GM21360 (cell line): ENCODE measurements around the gene MTG1.
"Not testable (repeated sequence)": the region's sequence is repeated elsewhere in the genome, so short reads cannot be mapped to it uniquely, and the experiment has no call there.

Experiments used
- ATAC-seq: cut with Tn5 transposase; IDR thresholded peaks from one replicate; pipeline ENCODE4 v1.9.1; 2021; ENCODE audit warnings: mild to moderate bottlenecking, moderate library complexity; ENCODE audit not compliant: unreplicated experiment

The MTG1 gene

GRCh38 chr10:133377818-133378250, 16.1 kb upstream of the MTG1 start:
- no peak for ATAC-seq

- peak; percentile 39 for ATAC-seq
Observed at GRCh38 chr10:133378251-133379096, 15.5 kb upstream of the MTG1 start.

- ATAC-seq, result peak; percentile 54
Observed at GRCh38 chr10:133379152-133379800, 14.7 kb upstream of the MTG1 start, which contains the start of gene PAOX. Gene PAOX, plus strand, starts transcription at chr10:133379262. Its CDS starts 55 bp downstream, at chr10:133379317.

- no peak for ATAC-seq
Observed at GRCh38 chr10:133379801-133380666, 13.9 kb upstream of the MTG1 start.

- ATAC-seq, result no peak
Observed at GRCh38 chr10:133381036-133381435, 12.9 kb upstream of the MTG1 start.

- ATAC-seq, result no peak
Observed at GRCh38 chr10:133383551-133383950, 10.4 kb upstream of the MTG1 start.

GRCh38 chr10:133384071-133384470, 9.9 kb upstream of the MTG1 start:
- ATAC-seq, result no peak

- ATAC-seq, result no peak
Observed at GRCh38 chr10:133385214-133385613, 8.7 kb upstream of the MTG1 start.

- not testable (repeated sequence) for ATAC-seq
Observed at GRCh38 chr10:133386951-133387350, 7.0 kb upstream of the MTG1 start.

- ATAC-seq, result no peak
Observed at GRCh38 chr10:133388236-133388972, 5.6 kb upstream of the MTG1 start.

- ATAC-seq, result peak; percentile 79
Observed at GRCh38 chr10:133388973-133389818, 4.8 kb upstream of the MTG1 start.

GRCh38 chr10:133390597-133391248, 3.2 kb upstream of the MTG1 start:
- ATAC-seq, result no peak

GRCh38 chr10:133391249-133391635, 2.7 kb upstream of the MTG1 start:
- ATAC-seq, result no peak

GRCh38 chr10:133391761-133392518, 2.0 kb upstream of the MTG1 start:
- no peak for ATAC-seq

GRCh38 chr10:133393401-133394063, 425 bp upstream of the MTG1 start:
- no peak for ATAC-seq

- no peak for ATAC-seq
Observed at GRCh38 chr10:133394801-133395221, 854 bp downstream of the MTG1 start.

- no peak for ATAC-seq
Observed at GRCh38 chr10:133396035-133396624, 2.2 kb downstream of the MTG1 start.
